H9 (cell line): ENCODE measurements around the gene OR10H3. TPM values are rescaled to one million over a fixed set of nuclear protein-coding genes. Genes with fewer than 3 reads are reported as not detected.

Experiments used
- DNase-seq: peaks from one replicate; pipeline ENCODE4 v3.0.0-alpha.2; 2017
- H2AFZ ChIP-seq: one replicate; pipeline ENCODE4 v1.6.1; 2013; ENCODE audit warnings: mild to moderate bottlenecking, low read length, control low read depth, moderate library complexity
- H2AK5ac ChIP-seq: 2 replicates; pipeline ENCODE4 v1.6.1; 2013; ENCODE audit warnings: low read length, control low read depth, mixed read lengths; ENCODE audit not compliant: insufficient read length
- H2BK120ac ChIP-seq: one replicate; pipeline ENCODE4 v1.6.1; 2013; ENCODE audit warnings: low read depth, mild to moderate bottlenecking, low read length, control low read depth, inconsistent platforms; ENCODE audit not compliant: poor library complexity, severe bottlenecking
- H2BK12ac ChIP-seq: 2 replicates; pipeline ENCODE4 v1.6.1; 2013; ENCODE audit warnings: low read length, control low read depth, mixed read lengths, low read depth; ENCODE audit not compliant: insufficient read length
- H2BK15ac ChIP-seq: 2 replicates; pipeline ENCODE4 v1.6.1; 2013; ENCODE audit warnings: low read depth, low read length, control low read depth
- H2BK20ac ChIP-seq: one replicate; pipeline ENCODE4 v1.6.1; 2013; ENCODE audit warnings: low read depth, mild to moderate bottlenecking, low read length, control low read depth, inconsistent platforms; ENCODE audit not compliant: poor library complexity, severe bottlenecking
- H2BK5ac ChIP-seq: 2 replicates; pipeline ENCODE4 v1.6.1; 2013; ENCODE audit warnings: low read length, control low read depth, mixed read lengths; ENCODE audit not compliant: insufficient read length
- H3K14ac ChIP-seq: 2 replicates; pipeline ENCODE4 v1.6.1; 2013; ENCODE audit warnings: low read length, control low read depth; ENCODE audit not compliant: insufficient read depth
- H3K18ac ChIP-seq: 2 replicates; pipeline ENCODE4 v1.6.1; 2013; ENCODE audit warnings: low read depth, mild to moderate bottlenecking, mixed read lengths, low read length, control low read depth; ENCODE audit not compliant: insufficient read length
- H3K23ac ChIP-seq: 2 replicates; pipeline ENCODE4 v1.6.1; 2013; ENCODE audit warnings: low read length, control low read depth, mixed read lengths, low read depth; ENCODE audit not compliant: insufficient read length
- H3K23me2 ChIP-seq: 2 replicates; pipeline ENCODE4 v1.6.1; 2013; ENCODE audit warnings: low read depth, mild to moderate bottlenecking, mixed read lengths, low read length, control low read depth; ENCODE audit not compliant: insufficient read length, poor library complexity, severe bottlenecking
- H3K27ac ChIP-seq: 2 replicates; pipeline ENCODE4 v1.5.1; 2013; ENCODE audit warnings: low read length, control low read depth, mixed read lengths, low read depth; ENCODE audit not compliant: insufficient read length
- H3K27me3 ChIP-seq: 2 replicates; pipeline ENCODE4 v1.6.1; 2013; ENCODE audit warnings: low read length, control low read depth, inconsistent platforms; ENCODE audit not compliant: insufficient read depth
- H3K4ac ChIP-seq: 2 replicates; pipeline ENCODE4 v1.6.1; 2013; ENCODE audit warnings: low read depth, mild to moderate bottlenecking, control low read depth, inconsistent platforms, low read length, moderate library complexity
- H3K4me1 ChIP-seq: 2 replicates; pipeline ENCODE4 v1.6.1; 2013; ENCODE audit warnings: low read length, control low read depth, inconsistent platforms; ENCODE audit not compliant: insufficient read depth
- H3K4me2 ChIP-seq: 2 replicates; pipeline ENCODE4 v1.6.1; 2013; ENCODE audit warnings: low read length, control low read depth, mixed read lengths; ENCODE audit not compliant: insufficient read length, insufficient read depth
- H3K56ac ChIP-seq: 2 replicates; pipeline ENCODE4 v1.6.1; 2013; ENCODE audit warnings: low read depth, mild to moderate bottlenecking, mixed read lengths, low read length, control low read depth; ENCODE audit not compliant: insufficient read length
- H3K79me1 ChIP-seq: 2 replicates; pipeline ENCODE4 v1.6.1; 2013; ENCODE audit warnings: low read depth, mild to moderate bottlenecking, moderate library complexity, low read length, control low read depth, inconsistent platforms; ENCODE audit not compliant: insufficient read depth, poor library complexity, severe bottlenecking
- H3K79me2 ChIP-seq: 2 replicates; pipeline ENCODE4 v1.6.1; 2013; ENCODE audit warnings: low read length, control low read depth, inconsistent platforms; ENCODE audit not compliant: insufficient read depth
- H3K9ac ChIP-seq: 2 replicates; pipeline ENCODE4 v1.6.1; 2013; ENCODE audit warnings: low read length, control low read depth, mixed read lengths; ENCODE audit not compliant: insufficient read length; ENCODE audit errors: extremely low read depth
- H3K9me3 ChIP-seq: one replicate; pipeline ENCODE4 v1.6.1; 2013; ENCODE audit warnings: low read depth, low read length, inconsistent platforms; ENCODE audit not compliant: control insufficient read depth
- H3T11ph ChIP-seq: one replicate; pipeline ENCODE4 v1.6.1; 2013; ENCODE audit warnings: mild to moderate bottlenecking, low read length, control low read depth, inconsistent platforms
- H4K20me1 ChIP-seq: one replicate; pipeline ENCODE4 v1.6.1; 2013; ENCODE audit not compliant: control insufficient read depth, insufficient read length, insufficient read depth
- H4K5ac ChIP-seq: 2 replicates; pipeline ENCODE4 v1.6.1; 2013; ENCODE audit warnings: low read depth, mild to moderate bottlenecking, mixed read lengths, low read length, control low read depth; ENCODE audit not compliant: insufficient read length
- H4K8ac ChIP-seq: replicated peaks from 2 replicates; pipeline ENCODE4 v1.6.1; 2013; ENCODE audit warnings: low read length, control low read depth, mixed read lengths, low read depth; ENCODE audit not compliant: insufficient read length
- H4K91ac ChIP-seq: 2 replicates; pipeline ENCODE4 v1.6.1; 2013; ENCODE audit warnings: low read depth, mild to moderate bottlenecking, moderate library complexity, mixed read lengths, low read length, control low read depth; ENCODE audit not compliant: insufficient read length
- H3K27ac Mint-ChIP-seq, 3 experiments: 2 replicates in 2 of 3; 3 replicates in 1 of 3; pipeline ENCODE4 v1.8.0; 2020 to 2021; ENCODE audit warnings: mixed read lengths in 3 of 3, mild to moderate bottlenecking in 1 of 3, moderate library complexity in 1 of 3
- H3K27me3 Mint-ChIP-seq: 2 replicates; pipeline ENCODE4 v1.8.0; 2021; ENCODE audit warnings: low read depth, mild to moderate bottlenecking, moderate library complexity, mixed read lengths
- H3K36me3 Mint-ChIP-seq, 3 experiments: 2 replicates in 2 of 3; 3 replicates in 1 of 3; pipeline ENCODE4 v1.8.0; 2020 to 2021; ENCODE audit warnings: low read depth in 3 of 3, mixed read lengths in 3 of 3; ENCODE audit not compliant: insufficient read depth in 1 of 3
- H3K4me1 Mint-ChIP-seq, 2 experiments: 2 replicates each; pipeline ENCODE4 v1.8.0; 2020; ENCODE audit warnings: mixed read lengths in 2 of 2
- H3K4me3 Mint-ChIP-seq, 2 experiments: 2 replicates in 1 of 2; 3 replicates in 1 of 2; pipeline ENCODE4 v1.8.0; 2020 to 2021; ENCODE audit warnings: mild to moderate bottlenecking in 2 of 2, mixed read lengths in 2 of 2, moderate library complexity in 1 of 2
- H3K9me3 Mint-ChIP-seq, 2 experiments: 2 replicates in 1 of 2; 3 replicates in 1 of 2; pipeline ENCODE4 v1.8.0; 2020; ENCODE audit warnings: mild to moderate bottlenecking in 2 of 2, mixed read lengths in 2 of 2, moderate library complexity in 1 of 2
- WGBS: extraction: QIAGEN DNeasy Blood & Tissue Kit; methylation state at CpG from one replicate; pipeline ENCODE4 v1.1.7; 2013; ENCODE audit warnings: missing lambda C conversion rate, low lambda C conversion rate, mixed read lengths; ENCODE audit not compliant: insufficient read length; ENCODE audit errors: extremely low coverage; 5-methylcytosine and 5-hydroxymethylcytosine counted together
- total RNA-seq: library from RNA; stranded (reverse); gene quantifications from 2 replicates; pipeline ENCODE4 v1.2.1, GENCODE V29; 2021
- TF ChIP-seq, protein P1 (sequence below): fragments of 200-600 bp; sonication (generic); conservative IDR thresholded peaks from 3 replicates; pipeline ENCODE4 v1.8.0; 2021; ENCODE audit warnings: antibody characterized with exemption, mild to moderate bottlenecking

The OR10H3 gene
- total RNA-seq, 1 experiment from 2014 or later: not detected

DNA sequence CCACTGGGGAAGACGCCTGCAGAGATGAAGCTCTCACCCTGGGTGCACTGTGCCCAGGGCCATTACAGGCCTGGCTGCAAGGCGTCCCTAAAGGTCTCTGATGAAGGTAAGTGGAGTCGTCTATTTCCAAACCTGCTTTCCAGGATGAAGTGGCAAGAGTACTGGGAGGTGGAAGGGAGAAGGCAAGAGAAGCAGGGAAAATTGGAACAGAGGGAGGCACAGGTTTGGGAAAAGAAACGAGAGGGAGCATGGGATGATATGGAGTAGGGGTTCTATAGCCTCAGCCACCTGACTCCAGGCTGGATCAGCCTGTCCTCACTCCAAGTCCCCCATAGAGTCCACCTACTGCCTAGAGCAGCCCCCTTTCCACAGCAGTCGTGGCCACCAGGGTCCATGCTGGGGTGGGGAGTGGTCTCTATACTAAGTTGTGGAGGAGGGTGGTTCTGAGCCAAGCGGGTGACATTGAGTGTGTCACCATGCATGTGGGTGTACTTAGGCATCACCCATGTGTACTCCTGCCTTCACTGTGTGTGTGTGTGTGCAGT, 49.9 kb downstream of the OR10H3 start, which contains the start of gene OR10H5:
TSS of gene OR10H5 (plus strand) at position 51 of the 545 bp plus-strand sequence. CDS start 6,388 bp downstream, outside the sequence.
- H3K23me2 ChIP-seq: no peaks in the 10 kb centered on the region
- no peaks in the 10 kb centered on the region for H3K4me1 Mint-ChIP-seq
- no peaks in the 10 kb centered on the region for H3K79me1 ChIP-seq
- H3K27me3 ChIP-seq: no peaks in the 10 kb centered on the region
- no peak within 1 kb of the TSS for H3K9ac ChIP-seq
- no peak within 1 kb of the TSS for H3K56ac ChIP-seq
- no peak for DNase-seq
- no peak within 1 kb of the TSS for H2BK12ac ChIP-seq
- TF ChIP-seq, protein P1, sequence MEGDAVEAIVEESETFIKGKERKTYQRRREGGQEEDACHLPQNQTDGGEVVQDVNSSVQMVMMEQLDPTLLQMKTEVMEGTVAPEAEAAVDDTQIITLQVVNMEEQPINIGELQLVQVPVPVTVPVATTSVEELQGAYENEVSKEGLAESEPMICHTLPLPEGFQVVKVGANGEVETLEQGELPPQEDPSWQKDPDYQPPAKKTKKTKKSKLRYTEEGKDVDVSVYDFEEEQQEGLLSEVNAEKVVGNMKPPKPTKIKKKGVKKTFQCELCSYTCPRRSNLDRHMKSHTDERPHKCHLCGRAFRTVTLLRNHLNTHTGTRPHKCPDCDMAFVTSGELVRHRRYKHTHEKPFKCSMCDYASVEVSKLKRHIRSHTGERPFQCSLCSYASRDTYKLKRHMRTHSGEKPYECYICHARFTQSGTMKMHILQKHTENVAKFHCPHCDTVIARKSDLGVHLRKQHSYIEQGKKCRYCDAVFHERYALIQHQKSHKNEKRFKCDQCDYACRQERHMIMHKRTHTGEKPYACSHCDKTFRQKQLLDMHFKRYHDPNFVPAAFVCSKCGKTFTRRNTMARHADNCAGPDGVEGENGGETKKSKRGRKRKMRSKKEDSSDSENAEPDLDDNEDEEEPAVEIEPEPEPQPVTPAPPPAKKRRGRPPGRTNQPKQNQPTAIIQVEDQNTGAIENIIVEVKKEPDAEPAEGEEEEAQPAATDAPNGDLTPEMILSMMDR: no peak
- no peak within 1 kb of the TSS for H3K18ac ChIP-seq
- no peak within 1 kb of the TSS for H2BK120ac ChIP-seq
- H4K5ac ChIP-seq: no peak within 1 kb of the TSS
- no peaks in the 10 kb centered on the region for H3K4me1 ChIP-seq
- H3K79me2 ChIP-seq: no peaks in the 10 kb centered on the region
- no peak within 1 kb of the TSS for H3K14ac ChIP-seq
- no peak within 1 kb of the TSS for H4K8ac ChIP-seq
- no peak within 1 kb of the TSS for H2BK15ac ChIP-seq
- H3K4me2 ChIP-seq: no peak within 1 kb of the TSS
- H2AK5ac ChIP-seq: no peak within 1 kb of the TSS
- no peak within 1 kb of the TSS for H2BK20ac ChIP-seq
- H3K23ac ChIP-seq: no peak within 1 kb of the TSS
- peaks cover 12 to 26% (median 15%) of the 10 kb centered on the region in 3 experiments; a peak in 6 of 7 replicates for H3K36me3 Mint-ChIP-seq
- no peak within 1 kb of the TSS for H3K27ac ChIP-seq
- H2BK5ac ChIP-seq: no peak within 1 kb of the TSS
- H3K4ac ChIP-seq: no peak within 1 kb of the TSS
- H3K27me3 Mint-ChIP-seq: peaks cover 1% of the 10 kb centered on the region
- H4K20me1 ChIP-seq: no peaks in the 10 kb centered on the region
- no peak within 1 kb of the TSS for H2AFZ ChIP-seq
- whole genome bisulfite sequencing: no CpG with 5 or more reads among the region's 6 CpGs
- peaks cover 56% of the 10 kb centered on the region for H3K9me3 ChIP-seq
- H4K91ac ChIP-seq: no peak within 1 kb of the TSS
- peaks cover 86 to 91% of the 10 kb centered on the region in 2 experiments for H3K9me3 Mint-ChIP-seq
- no peak within 1 kb of the TSS for H3K27ac Mint-ChIP-seq
- H3K4me3 Mint-ChIP-seq: no peak within 1 kb of the TSS; a peak in 1 of 5 replicates
- no peak within 1 kb of the TSS for H3T11ph ChIP-seq
